K562 (cell line): ENCODE results near the gene SOX12. TPM values are rescaled to one million over a fixed set of nuclear protein-coding genes. Genes with fewer than 3 reads are reported as not detected.

ENCODE experiments used
- ATAC-seq: fragments of 200-7000 bp; cut with Tn5 transposase; 3 replicates; pipeline ENCODE4 v1.9.1; 2020; ENCODE audit warnings: moderate library complexity
- BruUV-seq: library from RNA; stranded (reverse); fragments of 400-500 nt; replicated peaks from 2 replicates; lab custom pipeline; 2021; lab: Mats Ljungman, UMichigan
- CTCF ChIA-PET: fragments of 300-600 bp; formaldehyde crosslinking; extraction: SDS; loops from one replicate; lab custom pipeline; 2021; ENCODE audit warnings: low intra/inter-chr PET ratio; lab: Yijun Ruan, JAX
- POLR2A ChIA-PET: fragments of 300-600, 350-650 bp; sonication (Branson Sonifier 250); formaldehyde crosslinking; extraction: SDS; loops from one replicate; lab custom pipeline; 2021; ENCODE audit warnings: antibody characterized with exemption, inconsistent platforms; lab: Yijun Ruan, JAX
- DNase-seq, 4 experiments: peaks; one replicate each; pipeline versions ENCODE4 v3.0.0 to v3.0.0-alpha.2; 2011 to 2018; ENCODE audit warnings: low spot score in 3 of 4, mixed read lengths in 3 of 4; ENCODE audit errors: extremely low read depth in 1 of 4
- FAIRE-seq: peaks from 2 replicates; lab custom pipeline; 2011; peaks lifted over from hg19 to GRCh38; lab: Jason Lieb, UNC
- H2AFZ ChIP-seq: 2 replicates; pipeline ENCODE4 v1.6.0; 2011; ENCODE audit warnings: low read depth, low read length, control low read depth, inconsistent platforms
- H3K27ac ChIP-seq: fragments of 200-600 bp; 3 replicates; pipeline ENCODE4 v1.8.0; 2011; ENCODE audit warnings: low read depth, mild to moderate bottlenecking, control low read depth, inconsistent platforms, low read length, moderate library complexity, mixed read lengths; ENCODE audit errors: extremely low read depth
- H3K27me3 ChIP-seq, 2 experiments: fragments of 300-600 bp in 1 of 2; 2 replicates in 1 of 2; 3 replicates in 1 of 2; pipeline versions ENCODE4 v1.6.0 to v1.8.0; 2011; ENCODE audit warnings: inconsistent platforms in 2 of 2, low read length in 2 of 2, mild to moderate bottlenecking in 1 of 2, mixed read lengths in 1 of 2, moderate library complexity in 1 of 2; ENCODE audit not compliant: control insufficient read depth in 2 of 2, insufficient read depth in 2 of 2
- H3K36me3 ChIP-seq: fragments of 300-600 bp; 3 replicates; pipeline ENCODE4 v1.8.0; 2011; ENCODE audit warnings: mild to moderate bottlenecking, low read length, inconsistent platforms; ENCODE audit not compliant: control insufficient read depth, insufficient read depth
- H3K4me1 ChIP-seq, 2 experiments: fragments of 200-600 bp in 1 of 2; replicated peaks in 1 of 2; 2 replicates in 1 of 2; 3 replicates in 1 of 2; pipeline versions ENCODE4 v1.5.1 to v1.8.0; 2011; ENCODE audit warnings: inconsistent platforms in 2 of 2, low read length in 2 of 2, mild to moderate bottlenecking in 1 of 2, mixed read lengths in 1 of 2, moderate library complexity in 1 of 2; ENCODE audit not compliant: control insufficient read depth in 2 of 2, insufficient read depth in 2 of 2
- H3K4me2 ChIP-seq: 2 replicates; pipeline ENCODE4 v1.6.1; 2011; ENCODE audit warnings: low read length, control low read depth, inconsistent platforms, mixed read lengths; ENCODE audit not compliant: insufficient read depth
- H3K4me3 ChIP-seq: fragments of 200-600 bp; sonication (generic), shearing (Covaris generic); 2 replicates; pipeline ENCODE4 v1.5.1; 2016; ENCODE audit warnings: control low read depth, inconsistent platforms
- H3K79me2 ChIP-seq: fragments of 200-600 bp; 3 replicates; pipeline ENCODE4 v1.8.0; 2011; ENCODE audit warnings: low read length, inconsistent platforms; ENCODE audit not compliant: control insufficient read depth, insufficient read depth
- H3K9ac ChIP-seq, 2 experiments: 2 replicates each; pipeline versions ENCODE4 v1.6.0 to v1.6.1; 2011; ENCODE audit warnings: low read depth in 2 of 2, low read length in 2 of 2, control low read depth in 1 of 2, inconsistent platforms in 1 of 2, mild to moderate bottlenecking in 1 of 2, mixed read lengths in 1 of 2; ENCODE audit not compliant: insufficient read depth in 1 of 2
- H3K9me1 ChIP-seq: one replicate; pipeline ENCODE4 v1.6.0; 2011; ENCODE audit warnings: inconsistent platforms, mild to moderate bottlenecking, low read length, moderate library complexity; ENCODE audit not compliant: control insufficient read depth, insufficient read depth
- H3K9me3 ChIP-seq: replicated peaks from 2 replicates; pipeline ENCODE4 v1.5.1; 2011; ENCODE audit warnings: low read depth, low read length, inconsistent platforms; ENCODE audit not compliant: control insufficient read depth, insufficient read depth
- H4K20me1 ChIP-seq: replicated peaks from 2 replicates; pipeline ENCODE4 v1.6.1; 2011; ENCODE audit warnings: low read length, inconsistent platforms, mixed read lengths; ENCODE audit not compliant: control insufficient read depth, insufficient read depth
- CBFA2T3 ChIP-seq: fragments of 450-650 bp; IDR thresholded peaks from 2 replicates; pipeline ENCODE4 v1.6.1; 2017
- NR2C1 ChIP-seq, 2 experiments: fragments of 450-650 bp; IDR thresholded peaks; 2 replicates each; pipeline ENCODE4 v1.6.1; 2017; ENCODE audit warnings: mild to moderate bottlenecking in 2 of 2, antibody characterized with exemption in 1 of 2, inconsistent platforms in 1 of 2, missing compliant biosample characterization in 1 of 2, missing genetic modification characterization in 1 of 2
- SOX6 ChIP-seq: fragments of 450-650 bp; IDR thresholded peaks from 2 replicates; pipeline ENCODE4 v1.6.1; 2014; ENCODE audit warnings: mild to moderate bottlenecking
- TAL1 ChIP-seq: fragments of 450-650 bp; IDR thresholded peaks from 2 replicates; pipeline ENCODE4 v1.6.1; 2016; ENCODE audit warnings: mild to moderate bottlenecking
- TCF3 ChIP-seq: sonication (generic); formaldehyde crosslinking; IDR thresholded peaks from 2 replicates; pipeline ENCODE4 v1.4.0; 2020; ENCODE audit warnings: mild to moderate bottlenecking, missing genetic modification reagents
- WGBS: fragments of 100-300 bp; shearing (Covaris generic); methylation state at CpG from one replicate; pipeline ENCODE4 v1.1.6; 2016; ENCODE audit warnings: low coverage, mixed read lengths; ENCODE audit not compliant: insufficient coverage; ENCODE audit errors: missing lambda C conversion rate; 5-methylcytosine and 5-hydroxymethylcytosine counted together
- in situ Hi-C: fragments of 300-500 bp; cut with MboI; formaldehyde crosslinking; loops from 4 replicates; pipeline ENCODE4 v1.15.0; 2018; ENCODE audit warnings: inconsistent platforms, mixed read lengths
- intact Hi-C: fragments of 100-400 bp; cut with micrococcal nuclease; formaldehyde crosslinking; loops from 2 replicates; pipeline ENCODE4 v1.14.2; 2022
- polyA plus RNA-seq, 8 experiments: library from polyadenylated mRNA; depleted of rRNA in 4 of 8; stranded (reverse) in 5 of 8; unstranded in 3 of 8; fragments of >200 nt; fragmentation: Nextera tagmentation in 2 of 8; fragmentation: Illumina TruSeq in 1 of 8; extraction: Ambion mirVana in 2 of 8; extraction: Trizol in 1 of 8; gene quantifications; 2 replicates each; pipeline versions ENCODE4 v1.2.1 to v1.2.3, GENCODE V29; 2011 to 2014; ENCODE audit warnings: inconsistent platforms in 1 of 8, missing spikeins in 1 of 8
- total RNA-seq, 7 experiments: library from RNA; depleted of rRNA in 6 of 7; stranded (reverse); fragments of >200 nt in 6 of 7; fragmentation: Illumina TruSeq in 2 of 7; extraction: Trizol in 2 of 7; gene quantifications; 2 replicates each; pipeline versions ENCODE4 v1.2.1 to v1.2.3, GENCODE V29; 2011 to 2021; ENCODE audit warnings: low replicate concordance in 1 of 7

The SOX12 gene
- total and polyA plus RNA-seq, 9 of the 15 experiments (the other 6 are each of a cell fraction or from before 2014, with no cell fraction given): 0.42 to 26.3 (median 2.6) TPM

- peaks cover 13% of the 10 kb centered on the region for H4K20me1 ChIP-seq
- ChIA-PET POLR2A (interaction anchor here (1.1 kb wide), 1 partner anchor 29 kb away, joined by 5 read pairs; the partner anchor contains the start of gene SOX12), CTCF (no interaction called here)
- H3K4me3 ChIP-seq: no peak overlapping the region
- DNase-seq: no peak
- no peak overlapping the region for H3K27ac ChIP-seq
- no peak overlapping the region; the same call in 1 of the 2 replicates for H3K4me2 ChIP-seq
- WGBS: 56% methylated on average over 4 of the region's 4 CpGs
- no TSS peak for BruUV-seq
- peak overlapping the region; percentile 22; the same call in 1 of the 2 replicates for H2AFZ ChIP-seq
- FAIRE-seq: no peak
- no peak for ATAC-seq
- no peaks in the 10 kb centered on the region for H3K27me3 ChIP-seq
- peak; percentile 14; the same call in 1 of the 2 replicates for TF ChIP-seq TAL1
- peak; percentile 56 for TF ChIP-seq CBFA2T3
- TF ChIP-seq SOX6: 0 out of 2 replicates have a peak, but pooled peaks have one; percentile 22
- TF ChIP-seq TCF3 (CRISPR knock-in tag): 0 out of 2 replicates have a peak, but pooled peaks have one; percentile 28
- no peak for TF ChIP-seq NR2C1 (IDR thresholded peaks at IDR 0.05)
- TF ChIP-seq NR2C1 (tag; IDR thresholded peaks at IDR 0.05): no peak
- intact Hi-C loops (loop anchor here (2.0 kb wide), 1 partner anchor 29 kb away; the partner anchor contains the start of gene SOX12), in situ Hi-C loops (no loop called here)
- no peaks in the 10 kb centered on the region for H3K9me1 ChIP-seq
- H3K4me1 ChIP-seq: peaks cover 21 to 26% of the 10 kb centered on the region in 2 experiments; a peak in 4 of 5 replicates
- H3K79me2 ChIP-seq: peaks cover 42% of the 10 kb centered on the region
- no peak overlapping the region for H3K9ac ChIP-seq
- H3K9me3 ChIP-seq: no peaks in the 10 kb centered on the region
- H3K36me3 ChIP-seq: peaks cover 18% of the 10 kb centered on the region; the same call in 2 of the 3 replicates
Measured at GRCh38 chr20:295804-296203, 29.5 kb upstream of the SOX12 start.
